A673 (cell line): ENCODE results near the gene SLF2. TPM values are rescaled to one million over a fixed set of nuclear protein-coding genes. Genes with fewer than 3 reads are reported as not detected.

Experiments
- BruUV-seq: library from RNA; stranded (reverse); fragments of 400-500 nt; replicated peaks from 2 replicates; lab custom pipeline; 2021; lab: Mats Ljungman, UMichigan
- CTCF ChIA-PET: fragments of 300-600 bp; sonication (Branson Sonifier 250); formaldehyde crosslinking; loops from one replicate; lab custom pipeline; 2022; ENCODE audit warnings: antibody characterized with exemption; lab: Charles Lee
- POLR2A ChIA-PET: fragments of 300-600 bp; sonication (Branson Sonifier 250); formaldehyde crosslinking; loops from one replicate; lab custom pipeline; 2022; ENCODE audit warnings: antibody characterized with exemption; ENCODE audit not compliant: low non-redundant PET; lab: Charles Lee
- DNase-seq: peaks from one replicate; pipeline ENCODE4 v3.0.0-alpha.2; 2015; ENCODE audit warnings: low spot score
- H3K27ac ChIP-seq: fragments of 200-600 bp; sonication (generic); 2 replicates; pipeline ENCODE4 v1.5.1; 2016; ENCODE audit warnings: mixed run types, low read depth, mild to moderate bottlenecking, mixed read lengths, antibody characterized with exemption, low read length; ENCODE audit not compliant: poor library complexity, severe bottlenecking
- H3K27me3 ChIP-seq: fragments of 200-600 bp; sonication (generic); replicated peaks from 2 replicates; pipeline ENCODE4 v1.6.1; 2017; ENCODE audit warnings: mixed run types, low read depth, mild to moderate bottlenecking, mixed read lengths, antibody characterized with exemption, low read length; ENCODE audit not compliant: insufficient read depth, poor library complexity
- H3K36me3 ChIP-seq: fragments of 200-600 bp; sonication (generic); 2 replicates; pipeline ENCODE4 v1.6.1; 2016; ENCODE audit warnings: mixed run types, mild to moderate bottlenecking, mixed read lengths, antibody characterized with exemption, low read length; ENCODE audit not compliant: insufficient read depth, poor library complexity, severe bottlenecking
- H3K4me1 ChIP-seq: fragments of 200-600 bp; sonication (generic); 2 replicates; pipeline ENCODE4 v1.6.1; 2017; ENCODE audit warnings: mixed run types, mild to moderate bottlenecking, mixed read lengths, antibody characterized with exemption, low read length; ENCODE audit not compliant: insufficient read depth, poor library complexity, severe bottlenecking
- H3K4me3 ChIP-seq: fragments of 200-600 bp; sonication (generic); 2 replicates; pipeline ENCODE4 v1.5.1; 2016; ENCODE audit warnings: low read depth, mixed run types, mild to moderate bottlenecking, mixed read lengths, low read length; ENCODE audit not compliant: poor library complexity, severe bottlenecking
- H3K9me3 ChIP-seq: fragments of 200-600 bp; sonication (generic); 2 replicates; pipeline ENCODE4 v1.6.1; 2016; ENCODE audit warnings: mixed run types, low read depth, mild to moderate bottlenecking, mixed read lengths, antibody characterized with exemption, low read length; ENCODE audit not compliant: poor library complexity, severe bottlenecking
- EZH2 ChIP-seq: fragments of 200-600 bp; sonication (generic); IDR thresholded peaks from 2 replicates; pipeline ENCODE4 v1.6.1; 2017; ENCODE audit warnings: borderline replicate concordance, low read depth, mild to moderate bottlenecking, mixed read lengths, antibody characterized with exemption, low read length; ENCODE audit not compliant: poor library complexity, severe bottlenecking
- intact Hi-C: fragments of 100-400 bp; cut with micrococcal nuclease; formaldehyde crosslinking; loops from one replicate; pipeline ENCODE4 v1.10.0; 2022; ENCODE audit not compliant: unreplicated experiment
- total RNA-seq: library from RNA; stranded (reverse); gene quantifications from 2 replicates; pipeline ENCODE4 v1.2.3, GENCODE V29; 2021
- TF ChIP-seq, protein P1 (sequence below): fragments of 300-800, 200-600 bp; sonication (generic); conservative IDR thresholded peaks from 2 replicates; pipeline ENCODE4 v1.5.1; 2017; ENCODE audit warnings: low read depth, mild to moderate bottlenecking, antibody characterized with exemption, low read length, moderate library complexity, mixed read lengths

The SLF2 gene
- total RNA-seq, 1 experiment from 2014 or later = 39.4 TPM

DNA sequence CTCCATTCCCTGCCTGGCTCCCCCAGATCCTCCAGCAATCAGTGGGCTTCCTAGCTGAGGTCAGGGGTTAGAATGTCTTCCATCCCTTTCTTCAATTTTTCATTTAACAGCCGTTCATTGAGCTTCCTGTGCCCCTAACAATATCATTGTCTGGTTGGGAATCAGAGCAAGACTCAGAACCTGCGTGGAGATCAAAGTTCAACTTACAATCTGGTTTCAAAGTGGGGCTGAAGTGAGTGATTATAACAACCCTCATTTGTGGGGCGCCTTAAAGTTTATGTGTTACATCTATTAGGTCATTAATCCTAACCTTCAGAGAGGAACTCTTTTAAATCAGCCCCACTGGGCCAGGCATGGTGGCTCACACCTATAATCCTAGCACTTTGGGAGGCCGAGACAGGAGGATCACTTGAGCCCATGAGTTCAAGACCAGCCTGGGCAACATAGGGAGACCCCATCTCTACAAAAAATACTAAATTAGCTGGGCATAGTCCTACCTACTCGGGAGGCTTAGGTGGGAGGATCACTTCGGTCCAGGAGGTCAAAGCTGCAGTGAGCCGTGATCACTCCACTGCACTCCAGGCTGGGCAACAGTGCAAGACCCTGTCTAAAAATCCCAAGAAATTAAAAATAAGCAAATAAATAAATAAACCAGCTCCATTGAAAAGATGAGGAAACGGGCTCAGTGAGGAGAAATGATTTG lies 45.4 kb upstream of the SLF2 start:
- DNase-seq = no peak
- intact Hi-C loops = no loop called here
- peaks cover 1% of the 10 kb centered on the region for H3K27me3 ChIP-seq
- no peak overlapping the region for H3K4me3 ChIP-seq
- no peak overlapping the region for H3K27ac ChIP-seq
- H3K9me3 ChIP-seq = no peaks in the 10 kb centered on the region
- H3K36me3 ChIP-seq = no peaks in the 10 kb centered on the region
- BruUV-seq = no TSS peak
- CTCF ChIA-PET = interaction anchor here (1.2 kb wide), 1 partner anchor 11 kb away, joined by 3 read pairs; no protein-coding TSS in a partner anchor
- POLR2A ChIA-PET = no interaction called here
- peaks cover 10% of the 10 kb centered on the region for H3K4me1 ChIP-seq
- TF ChIP-seq, protein P1, sequence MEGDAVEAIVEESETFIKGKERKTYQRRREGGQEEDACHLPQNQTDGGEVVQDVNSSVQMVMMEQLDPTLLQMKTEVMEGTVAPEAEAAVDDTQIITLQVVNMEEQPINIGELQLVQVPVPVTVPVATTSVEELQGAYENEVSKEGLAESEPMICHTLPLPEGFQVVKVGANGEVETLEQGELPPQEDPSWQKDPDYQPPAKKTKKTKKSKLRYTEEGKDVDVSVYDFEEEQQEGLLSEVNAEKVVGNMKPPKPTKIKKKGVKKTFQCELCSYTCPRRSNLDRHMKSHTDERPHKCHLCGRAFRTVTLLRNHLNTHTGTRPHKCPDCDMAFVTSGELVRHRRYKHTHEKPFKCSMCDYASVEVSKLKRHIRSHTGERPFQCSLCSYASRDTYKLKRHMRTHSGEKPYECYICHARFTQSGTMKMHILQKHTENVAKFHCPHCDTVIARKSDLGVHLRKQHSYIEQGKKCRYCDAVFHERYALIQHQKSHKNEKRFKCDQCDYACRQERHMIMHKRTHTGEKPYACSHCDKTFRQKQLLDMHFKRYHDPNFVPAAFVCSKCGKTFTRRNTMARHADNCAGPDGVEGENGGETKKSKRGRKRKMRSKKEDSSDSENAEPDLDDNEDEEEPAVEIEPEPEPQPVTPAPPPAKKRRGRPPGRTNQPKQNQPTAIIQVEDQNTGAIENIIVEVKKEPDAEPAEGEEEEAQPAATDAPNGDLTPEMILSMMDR = no peak

DNA sequence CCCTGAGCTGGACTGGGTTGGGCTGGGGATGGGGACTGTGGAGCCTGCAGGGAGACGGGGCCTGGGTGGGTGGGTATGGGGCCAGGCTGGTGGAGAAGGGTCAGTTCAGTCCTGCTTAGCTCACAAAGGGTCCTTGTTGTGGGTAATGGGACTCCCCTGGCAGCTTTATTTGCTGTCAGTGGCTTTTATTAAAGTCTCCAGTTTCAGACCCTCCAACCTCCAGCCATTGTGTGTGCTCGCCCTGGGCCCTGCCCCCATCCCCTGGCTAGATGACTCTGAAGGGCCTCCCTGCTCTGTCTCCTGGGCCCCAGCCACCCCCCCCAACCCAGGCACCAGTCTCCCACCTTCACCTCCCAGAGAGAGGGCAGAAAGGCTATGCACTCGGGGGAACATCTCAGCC lies 44.4 kb upstream of the SLF2 start:
- no peak overlapping the region for H3K27ac ChIP-seq
- H3K9me3 ChIP-seq = no peaks in the 10 kb centered on the region
- ChIA-PET POLR2A (no interaction called here), CTCF (interaction anchor here (1.4 kb wide), 1 partner anchor 10 kb away, joined by 4 read pairs; no protein-coding TSS in a partner anchor)
- H3K4me3 ChIP-seq = no peak overlapping the region
- TF ChIP-seq EZH2 = no peak
- TF ChIP-seq, protein P1 = no peak
- peaks cover 10% of the 10 kb centered on the region for H3K4me1 ChIP-seq
- no peaks in the 10 kb centered on the region for H3K36me3 ChIP-seq
- H3K27me3 ChIP-seq = no peaks in the 10 kb centered on the region
- no peak for DNase-seq
- no TSS peak for BruUV-seq
- intact Hi-C loops = no loop called here

DNA sequence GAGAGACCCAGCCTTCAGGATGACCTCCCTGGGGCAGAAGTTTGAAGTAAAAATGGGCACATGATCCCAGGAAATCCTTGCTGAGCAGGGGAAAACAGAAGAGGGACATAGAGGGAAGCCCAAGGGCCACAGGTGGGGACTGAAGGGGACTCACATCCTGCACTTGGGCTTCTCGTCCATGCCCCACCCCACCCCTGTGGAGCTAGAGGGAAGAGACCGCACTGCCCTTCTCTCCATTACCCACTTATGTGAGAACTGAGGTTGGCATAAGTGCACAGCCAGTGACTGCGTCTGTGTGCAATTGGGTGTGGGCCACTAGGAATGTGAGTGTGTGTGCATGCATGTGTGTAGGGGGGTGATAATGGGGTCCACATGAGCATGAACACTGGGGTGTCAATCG lies 43.4 kb upstream of the SLF2 start:
- no TSS peak for BruUV-seq
- TF ChIP-seq EZH2 = no peak
- TF ChIP-seq, protein P1 = no peak

More for the DNA sequence above, 43.4 kb upstream of the SLF2 start:
- Histone ChIP-seq H3K27ac (no peak overlapping the region), H3K4me1 (peaks cover 10% of the 10 kb centered on the region), H3K9me3 (no peaks in the 10 kb centered on the region), H3K36me3 (no peaks in the 10 kb centered on the region), H3K27me3 (peaks cover under 1% of the 10 kb centered on the region), H3K4me3 (no peak overlapping the region)
- ChIA-PET POLR2A (no interaction called here), CTCF (interaction anchor here (0.6 to 1.4 kb wide), 2 partner anchors 9 to 141 kb away, joined by 4 to 7 read pairs; no protein-coding TSS in a partner anchor)
- intact Hi-C loops = no loop called here
- DNase-seq = no peak
